HG03045 (cell line): ENCODE results near the gene TMEM255B.
"Not testable (repeated sequence)": the region's sequence is repeated elsewhere in the genome, so short reads cannot be mapped to it uniquely, and the experiment has no call there.

Experiments
- ATAC-seq: cut with Tn5 transposase; IDR thresholded peaks from one replicate; pipeline ENCODE4 v1.9.1; 2021; ENCODE audit warnings: mild to moderate bottlenecking, moderate library complexity; ENCODE audit not compliant: unreplicated experiment

The TMEM255B gene

DNA sequence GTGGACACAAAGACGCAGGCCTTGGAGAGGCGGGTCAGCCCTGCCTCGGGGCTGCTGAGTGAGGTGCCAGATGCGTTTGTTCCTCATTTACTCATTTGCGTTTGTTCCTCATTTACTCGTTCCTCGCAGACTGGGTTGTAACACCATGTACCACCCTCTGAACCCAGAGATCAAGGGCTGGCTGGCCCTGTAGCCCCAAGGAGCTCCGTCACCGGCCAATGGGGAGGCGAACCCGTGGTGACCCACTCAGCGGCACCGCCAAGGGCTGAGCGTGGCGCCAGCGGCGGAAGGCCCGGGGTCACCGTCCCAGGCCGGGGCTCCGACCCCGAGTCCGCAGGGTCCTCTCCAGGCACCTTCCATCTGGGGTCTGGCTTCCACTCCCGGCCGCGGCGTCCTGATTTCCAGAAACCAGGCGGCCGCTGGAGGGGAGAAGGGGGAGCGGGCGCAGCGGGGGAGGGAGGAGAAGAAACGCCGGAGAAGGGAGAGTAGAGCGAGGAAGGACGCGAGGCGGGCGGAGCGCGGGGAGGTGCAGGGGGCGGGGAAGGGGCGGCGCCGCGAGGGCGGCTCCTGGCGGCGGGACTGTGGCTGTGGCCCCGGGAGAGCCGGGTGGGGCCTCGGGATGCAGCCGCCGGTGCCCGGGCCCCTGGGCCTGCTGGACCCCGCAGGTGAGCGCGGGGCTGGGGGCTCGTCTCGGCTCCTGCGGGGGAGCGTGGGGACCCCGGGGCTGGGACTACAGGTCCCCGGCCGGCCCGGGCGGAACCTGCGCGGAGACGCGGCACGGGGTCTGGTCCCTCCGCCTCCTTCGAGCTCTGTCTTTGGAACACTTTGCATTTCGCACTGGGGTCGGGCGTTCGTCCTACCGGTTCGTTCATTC, at the start of gene TMEM255B:
Gene TMEM255B, plus strand, starts transcription at position 576 of the 874 bp plus-strand sequence. Its CDS starts 44 bp downstream, at position 620.
- ATAC-seq: peak; percentile 65

DNA sequence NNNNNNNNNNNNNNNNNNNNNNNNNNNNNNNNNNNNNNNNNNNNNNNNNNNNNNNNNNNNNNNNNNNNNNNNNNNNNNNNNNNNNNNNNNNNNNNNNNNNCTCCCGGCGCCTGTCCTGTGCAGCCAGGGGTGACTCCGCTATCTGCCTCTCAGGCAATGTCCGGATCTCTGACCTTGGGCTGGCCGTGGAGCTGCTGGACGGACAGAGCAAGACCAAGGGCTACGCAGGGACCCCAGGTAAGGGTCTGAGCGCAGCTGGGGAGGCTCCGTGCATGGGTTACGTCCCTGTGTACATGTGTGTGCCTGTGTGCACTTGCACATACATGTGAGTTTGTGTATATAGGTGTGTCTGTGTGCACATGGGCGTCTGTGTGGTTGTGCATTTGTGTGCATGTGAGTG, 36.1 kb upstream of the TMEM255B start:
- no peak for ATAC-seq

DNA sequence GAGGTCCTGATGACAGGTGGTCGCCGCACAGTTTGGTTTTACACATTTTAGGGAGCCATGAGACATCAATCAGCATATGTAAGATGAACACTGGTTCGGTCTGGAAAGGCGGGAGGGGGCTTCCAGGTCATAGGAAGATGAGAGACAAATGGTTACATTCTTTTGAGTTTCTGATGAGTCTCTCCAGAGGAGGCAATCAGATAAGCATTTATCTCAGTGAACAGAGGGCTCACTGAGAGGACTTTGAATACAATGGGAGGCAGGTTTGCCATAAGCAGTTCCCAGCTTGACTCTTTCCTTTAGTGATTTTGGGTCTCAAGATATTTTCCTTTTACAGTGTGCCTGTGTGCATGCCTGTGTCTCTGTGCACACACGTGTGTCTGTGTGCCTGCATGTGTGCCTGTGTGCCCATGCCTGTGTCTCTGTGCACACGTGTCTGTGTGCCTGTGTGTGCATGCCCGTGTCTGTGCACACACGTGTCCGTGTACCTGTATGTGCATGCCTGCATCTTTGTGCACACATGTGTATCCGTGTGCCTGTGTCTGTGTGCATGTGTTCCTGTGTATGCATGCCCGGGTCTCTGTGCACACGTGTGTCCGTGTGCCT, 35.5 kb upstream of the TMEM255B start:
- ATAC-seq: no peak

DNA sequence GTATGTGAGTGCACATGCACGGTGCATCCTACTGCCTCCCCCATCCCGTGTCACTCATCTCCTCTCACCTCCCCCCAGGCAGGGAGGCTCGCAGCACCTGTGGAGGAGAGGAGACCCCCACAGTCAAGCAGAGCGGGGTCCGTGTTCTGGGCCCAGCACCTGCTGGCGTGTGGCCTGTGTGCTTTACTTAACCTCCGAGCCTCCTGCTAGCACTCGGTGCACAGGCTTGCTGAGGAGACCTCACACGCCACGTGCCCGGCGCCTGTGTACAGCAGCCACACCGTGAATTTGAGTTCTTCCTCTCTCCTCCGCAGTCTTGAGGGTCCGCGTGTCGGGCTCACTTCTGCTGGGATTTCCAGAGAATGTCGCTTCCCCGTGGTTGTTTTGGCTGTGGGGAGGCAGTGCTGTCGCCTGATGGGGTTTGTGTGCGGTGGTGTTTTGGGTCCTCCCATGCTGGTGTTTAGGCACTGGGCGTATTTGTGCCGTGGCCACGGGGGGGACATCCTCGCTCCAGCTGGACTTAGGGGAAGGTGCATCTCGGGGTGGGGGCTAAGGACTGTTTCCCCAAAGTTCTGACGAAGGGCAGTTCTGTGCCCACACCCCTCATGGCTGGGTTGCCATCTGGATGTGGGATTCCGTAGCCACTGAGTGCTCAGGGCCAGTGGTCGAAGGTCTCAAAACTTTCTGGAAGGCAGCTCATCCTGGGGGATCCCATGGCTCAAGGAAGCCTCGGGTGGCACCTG, 34.8 kb upstream of the TMEM255B start:
- no peak for ATAC-seq

DNA sequence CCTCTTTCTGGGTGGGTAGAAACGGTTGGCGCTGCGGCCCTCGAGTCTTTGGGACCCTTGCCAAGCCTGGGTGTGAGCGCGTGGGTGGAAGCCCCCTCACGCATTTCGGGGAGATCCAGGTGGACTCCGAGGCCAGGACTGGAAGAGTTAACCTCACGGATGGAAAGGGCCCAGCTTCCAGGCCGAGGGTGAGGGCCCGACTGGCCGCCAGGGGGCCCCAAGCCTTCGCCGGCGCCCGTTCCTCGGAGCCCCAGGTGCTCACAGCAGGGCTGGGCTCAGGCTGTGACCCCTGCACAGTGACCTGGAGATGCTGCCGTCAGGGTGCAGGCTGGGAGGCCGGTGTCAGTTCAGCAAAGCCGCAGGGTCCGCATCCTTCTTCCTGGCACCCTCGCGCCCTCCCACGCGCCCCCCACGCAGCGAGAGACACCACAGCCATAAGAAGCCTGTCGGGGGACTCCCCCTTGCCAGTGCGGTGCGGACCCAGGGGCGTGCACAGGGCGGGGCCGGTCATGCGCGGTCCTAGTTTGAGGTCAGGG, 34.2 kb upstream of the TMEM255B start:
- no peak for ATAC-seq

DNA sequence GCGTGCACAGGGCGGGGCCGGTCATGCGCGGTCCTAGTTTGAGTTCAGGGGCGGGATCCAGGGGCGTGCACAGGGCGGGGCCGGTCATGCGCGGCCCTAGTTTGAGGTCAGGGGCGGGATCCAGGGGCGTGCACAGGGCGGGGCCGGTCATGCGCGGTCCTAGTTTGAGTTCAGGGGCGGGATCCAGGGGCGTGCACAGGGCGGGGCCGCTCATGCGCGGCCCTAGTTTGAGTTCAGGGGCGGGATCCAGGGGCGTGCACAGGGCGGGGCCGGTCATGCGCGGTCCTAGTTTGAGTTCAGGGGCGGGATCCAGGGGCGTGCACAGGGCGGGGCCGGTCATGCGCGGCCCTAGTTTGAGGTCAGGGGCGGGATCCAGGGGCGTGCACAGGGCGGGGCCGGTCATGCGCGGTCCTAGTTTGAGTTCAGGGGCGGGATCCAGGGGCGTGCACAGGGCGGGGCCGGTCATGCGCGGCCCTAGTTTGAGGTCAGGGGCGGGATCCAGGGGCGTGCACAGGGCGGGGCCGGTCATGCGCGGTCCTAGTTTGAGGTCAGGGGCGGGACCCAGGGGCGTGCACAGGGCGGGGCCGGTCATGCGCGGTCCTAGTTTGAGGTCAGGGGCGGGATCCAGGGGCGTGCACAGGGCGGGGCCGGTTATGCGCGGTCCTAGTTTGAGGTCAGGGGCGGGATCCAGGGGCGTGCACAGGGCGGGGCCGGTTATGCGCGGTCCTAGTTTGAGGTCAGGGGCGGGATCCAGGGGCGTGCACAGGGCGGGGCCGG, 33.5 kb upstream of the TMEM255B start:
- not testable (repeated sequence) for ATAC-seq

DNA sequence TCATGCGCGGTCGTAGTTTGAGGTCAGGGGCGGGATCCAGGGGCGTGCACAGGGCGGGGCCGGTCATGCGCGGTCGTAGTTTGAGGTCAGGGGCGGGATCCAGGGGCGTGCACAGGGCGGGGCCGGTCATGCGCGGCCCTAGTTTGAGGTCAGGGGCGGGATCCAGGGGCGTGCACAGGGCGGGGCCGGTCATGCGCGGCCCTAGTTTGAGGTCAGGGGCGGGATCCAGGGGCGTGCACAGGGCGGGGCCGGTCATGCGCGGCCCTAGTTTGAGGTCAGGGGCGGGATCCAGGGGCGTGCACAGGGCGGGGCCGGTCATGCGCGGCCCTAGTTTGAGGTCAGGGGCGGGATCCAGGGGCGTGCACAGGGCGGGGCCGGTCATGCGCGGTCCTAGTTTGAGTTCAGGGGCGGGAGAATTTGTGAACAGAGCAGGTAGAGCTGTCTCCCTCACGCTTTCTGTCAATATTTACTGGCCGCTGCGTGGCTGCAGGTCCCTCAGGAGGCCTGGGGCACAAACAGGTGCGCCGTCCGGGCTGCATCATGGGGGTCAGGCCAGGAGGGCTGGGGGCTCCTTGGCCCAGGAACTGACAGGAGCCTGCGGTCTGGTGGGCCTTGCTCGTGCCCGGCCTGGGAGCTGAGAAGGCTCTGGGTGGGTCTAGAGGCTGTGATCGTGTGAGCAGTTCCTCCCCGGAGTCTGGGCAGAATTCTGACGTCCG, 32.8 kb upstream of the TMEM255B start:
- not testable (repeated sequence) for ATAC-seq

DNA sequence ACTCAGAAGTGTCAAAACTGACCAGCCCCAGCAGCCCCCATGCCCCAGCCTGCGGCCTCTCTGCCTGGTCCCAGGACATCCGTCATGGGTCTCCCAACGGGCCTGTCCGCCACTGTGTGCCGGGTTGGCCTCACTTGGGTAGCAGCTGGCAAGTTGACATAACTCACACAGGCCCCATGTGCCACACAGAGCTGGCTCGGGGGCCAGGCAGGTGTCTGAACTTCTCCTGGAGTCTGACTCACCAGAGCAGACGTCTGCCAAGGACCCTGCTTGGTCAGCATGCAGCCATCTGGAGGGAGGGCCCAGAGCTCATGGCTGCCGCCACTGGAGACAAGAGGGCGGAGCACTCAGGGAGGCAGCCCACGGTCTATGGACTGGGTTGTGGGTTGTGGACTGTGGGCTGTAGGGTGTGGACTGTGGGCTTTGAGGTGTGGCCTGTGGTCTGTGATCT, 32.0 kb upstream of the TMEM255B start:
- ATAC-seq: no peak

DNA sequence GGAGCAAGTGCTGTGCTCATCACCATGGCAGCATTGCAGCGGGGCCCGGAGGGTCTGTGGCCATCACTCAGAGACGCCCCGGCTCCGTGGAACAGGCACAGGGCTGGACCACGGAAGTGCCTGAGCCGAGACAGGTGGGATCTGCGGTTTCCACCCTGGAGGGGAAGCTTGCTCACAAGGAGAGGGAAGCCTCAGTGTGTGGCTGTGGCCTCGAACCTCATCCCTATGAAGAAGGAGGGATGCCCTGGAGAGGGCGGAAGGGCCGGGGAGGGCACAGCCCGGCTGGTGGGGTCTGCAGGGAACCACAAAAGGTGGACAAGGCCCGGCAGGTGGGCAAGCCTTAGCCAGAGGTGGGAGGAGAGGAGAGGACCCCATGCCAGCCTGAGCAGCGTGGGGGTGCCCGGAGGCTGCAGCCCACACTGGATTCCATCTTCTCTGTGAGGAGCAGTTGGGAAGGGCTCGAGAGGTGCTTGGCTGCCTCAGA, 30.4 kb upstream of the TMEM255B start:
- no peak for ATAC-seq

DNA sequence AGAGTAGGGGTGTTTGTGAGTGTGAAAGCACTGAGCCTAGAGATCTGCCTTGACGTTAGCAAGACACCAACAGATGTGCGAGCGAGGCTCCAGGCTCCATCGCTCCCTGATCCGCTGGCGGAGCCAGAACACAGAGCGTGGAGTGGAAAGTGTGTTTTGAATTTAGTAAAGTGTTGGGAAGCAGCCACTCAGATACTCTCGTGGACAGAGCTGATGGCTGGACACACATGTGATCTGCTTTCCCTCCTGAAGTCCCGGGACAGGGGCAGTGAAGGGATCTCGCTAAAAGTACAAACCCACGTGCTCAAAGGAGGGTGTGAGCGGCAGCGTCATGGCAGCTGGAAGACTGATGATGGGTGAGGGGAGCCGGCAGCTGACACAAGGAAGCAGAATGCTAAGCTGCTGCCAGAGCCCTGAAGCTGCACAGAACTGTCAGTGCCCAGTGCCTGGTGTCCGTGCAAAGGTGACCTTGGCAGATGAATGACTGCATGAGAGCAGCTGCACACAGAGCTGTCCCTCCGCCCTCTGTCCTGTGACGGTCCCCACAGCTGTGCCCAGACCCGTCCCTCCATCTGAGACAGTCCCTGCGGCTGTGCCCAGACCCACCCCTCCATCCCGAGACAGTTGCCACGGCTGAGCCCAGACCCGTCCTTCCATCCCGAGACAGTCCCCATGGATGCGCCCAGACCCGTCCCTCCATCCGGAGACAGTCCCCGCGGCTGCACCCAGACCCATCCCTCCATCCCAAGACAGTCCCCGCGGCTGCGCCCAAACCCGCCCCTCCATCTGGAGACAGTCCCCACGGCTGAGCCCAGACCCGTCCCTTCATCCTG, 29.6 kb upstream of the TMEM255B start:
- no peak for ATAC-seq

DNA sequence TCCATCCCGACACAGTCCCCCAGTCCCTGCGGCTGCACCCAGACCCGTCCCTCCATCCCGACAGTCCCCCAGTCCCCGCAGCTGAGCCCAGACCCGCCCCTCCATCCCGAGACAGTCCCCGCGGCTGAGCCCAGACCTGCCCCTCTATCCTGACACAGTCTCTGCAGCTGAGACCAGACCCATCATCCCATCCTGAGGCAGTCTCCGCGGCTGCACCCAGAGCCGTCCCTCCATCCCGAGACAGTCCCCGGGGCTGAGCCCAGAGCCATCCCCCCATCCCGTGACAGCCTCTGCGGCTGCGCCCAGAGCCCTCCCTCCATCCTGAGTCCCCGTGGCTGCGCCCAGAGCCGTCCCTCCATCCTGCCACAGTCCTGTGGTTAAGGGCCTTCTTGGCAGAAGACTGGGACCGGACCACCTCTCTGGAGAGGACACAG, 28.8 kb upstream of the TMEM255B start:
- ATAC-seq: no peak

DNA sequence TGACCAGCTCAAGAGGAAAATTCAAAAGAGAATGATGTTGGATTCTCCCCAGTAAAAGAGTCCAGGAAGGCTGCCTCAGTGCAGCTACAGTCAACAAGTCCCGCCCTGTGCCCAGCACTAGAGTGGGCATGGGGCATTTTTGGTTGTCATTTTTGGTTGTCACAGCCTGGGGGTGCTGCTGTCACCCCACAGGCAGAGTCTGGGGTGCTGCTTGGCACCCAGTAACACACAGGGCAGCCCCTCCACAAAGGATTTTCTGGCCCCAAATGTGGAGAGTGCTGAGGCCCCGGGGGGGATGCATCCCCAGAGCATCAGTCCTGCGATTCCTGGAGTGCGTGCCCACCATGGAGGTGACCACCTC, 28.2 kb upstream of the TMEM255B start:
- ATAC-seq: no peak

DNA sequence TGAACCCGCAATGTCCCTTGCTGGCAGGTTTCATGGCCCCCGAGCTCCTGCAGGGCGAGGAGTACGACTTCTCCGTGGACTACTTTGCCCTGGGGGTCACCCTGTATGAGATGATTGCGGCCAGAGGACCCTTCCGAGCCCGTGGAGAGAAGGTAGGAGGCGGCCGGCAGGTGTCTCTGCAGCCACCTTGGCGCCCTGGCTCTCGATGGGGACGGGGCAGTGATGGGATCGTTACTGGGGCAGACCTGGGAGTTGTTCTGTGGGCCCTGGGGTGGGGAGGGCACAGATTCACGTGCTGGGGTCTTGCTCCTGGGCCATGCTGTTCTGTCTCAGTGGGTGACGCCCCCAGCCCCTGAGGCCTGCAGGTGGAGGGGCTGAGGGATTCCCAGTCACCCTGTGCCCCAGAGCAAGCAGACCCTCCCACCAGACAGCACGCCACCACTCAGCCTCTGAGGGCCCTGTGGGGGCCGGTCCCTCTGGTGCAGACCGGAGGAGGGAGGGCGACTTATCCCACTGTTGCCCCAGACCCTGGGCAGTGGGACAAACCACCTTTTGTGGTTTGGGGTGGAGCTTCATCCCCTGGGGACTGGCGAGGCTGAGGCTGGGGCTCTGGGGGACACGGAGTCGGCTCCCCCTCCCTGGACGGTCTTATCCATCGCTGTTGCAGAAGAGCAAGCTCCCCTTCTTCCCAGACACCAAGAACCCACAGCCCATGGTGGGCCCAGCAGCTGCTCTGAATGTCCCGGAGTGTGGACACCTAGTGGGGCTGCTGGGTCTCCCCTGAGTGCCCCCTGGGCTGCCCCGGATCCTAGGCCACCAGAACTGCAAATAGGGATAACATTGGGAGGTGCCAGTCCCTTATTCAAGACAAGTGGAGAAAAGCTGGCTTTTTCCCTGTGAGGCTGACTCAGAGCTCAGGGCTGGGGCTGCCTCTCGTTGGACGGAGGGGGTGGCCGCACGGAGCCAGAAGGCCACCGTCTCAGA, 27.5 kb upstream of the TMEM255B start:
- ATAC-seq: no peak

DNA sequence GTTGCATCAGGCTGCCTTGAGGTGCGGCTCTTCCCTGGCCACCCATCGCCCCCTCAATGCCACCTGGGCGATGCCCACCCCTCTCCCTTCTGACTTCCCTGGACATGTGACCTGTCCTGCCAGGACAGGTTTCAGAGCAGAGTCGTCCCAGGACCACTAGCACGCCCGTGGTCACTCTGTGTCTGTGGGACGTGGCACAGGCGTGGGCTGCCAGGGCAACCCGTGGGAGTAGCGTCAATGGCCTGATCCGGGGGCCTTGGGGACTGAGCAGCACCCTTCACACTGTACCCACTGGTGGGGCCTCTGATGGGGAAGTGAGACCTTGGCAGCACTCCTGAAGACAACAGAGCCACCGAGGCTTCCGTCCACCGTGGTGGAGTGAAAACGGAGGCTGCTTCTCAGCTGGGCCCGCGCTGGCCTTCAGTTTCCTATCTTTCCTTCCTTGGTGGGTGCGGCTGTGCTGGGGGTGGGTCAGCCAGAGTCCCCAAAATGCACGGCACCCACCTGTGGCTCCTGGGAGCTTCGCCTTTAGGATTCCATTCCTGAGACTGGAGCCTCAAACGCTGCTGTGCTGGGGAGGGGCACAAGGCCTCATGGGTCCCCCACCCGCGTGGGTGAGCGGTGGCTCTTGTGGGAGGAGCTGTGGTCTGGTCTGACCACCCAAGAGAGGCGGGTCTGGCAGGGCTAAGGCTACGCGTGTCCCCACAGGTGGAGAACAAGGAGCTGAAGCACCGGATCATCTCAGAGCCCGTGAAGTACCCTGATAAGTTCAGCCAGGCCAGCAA, 26.7 kb upstream of the TMEM255B start:
- no peak for ATAC-seq

DNA sequence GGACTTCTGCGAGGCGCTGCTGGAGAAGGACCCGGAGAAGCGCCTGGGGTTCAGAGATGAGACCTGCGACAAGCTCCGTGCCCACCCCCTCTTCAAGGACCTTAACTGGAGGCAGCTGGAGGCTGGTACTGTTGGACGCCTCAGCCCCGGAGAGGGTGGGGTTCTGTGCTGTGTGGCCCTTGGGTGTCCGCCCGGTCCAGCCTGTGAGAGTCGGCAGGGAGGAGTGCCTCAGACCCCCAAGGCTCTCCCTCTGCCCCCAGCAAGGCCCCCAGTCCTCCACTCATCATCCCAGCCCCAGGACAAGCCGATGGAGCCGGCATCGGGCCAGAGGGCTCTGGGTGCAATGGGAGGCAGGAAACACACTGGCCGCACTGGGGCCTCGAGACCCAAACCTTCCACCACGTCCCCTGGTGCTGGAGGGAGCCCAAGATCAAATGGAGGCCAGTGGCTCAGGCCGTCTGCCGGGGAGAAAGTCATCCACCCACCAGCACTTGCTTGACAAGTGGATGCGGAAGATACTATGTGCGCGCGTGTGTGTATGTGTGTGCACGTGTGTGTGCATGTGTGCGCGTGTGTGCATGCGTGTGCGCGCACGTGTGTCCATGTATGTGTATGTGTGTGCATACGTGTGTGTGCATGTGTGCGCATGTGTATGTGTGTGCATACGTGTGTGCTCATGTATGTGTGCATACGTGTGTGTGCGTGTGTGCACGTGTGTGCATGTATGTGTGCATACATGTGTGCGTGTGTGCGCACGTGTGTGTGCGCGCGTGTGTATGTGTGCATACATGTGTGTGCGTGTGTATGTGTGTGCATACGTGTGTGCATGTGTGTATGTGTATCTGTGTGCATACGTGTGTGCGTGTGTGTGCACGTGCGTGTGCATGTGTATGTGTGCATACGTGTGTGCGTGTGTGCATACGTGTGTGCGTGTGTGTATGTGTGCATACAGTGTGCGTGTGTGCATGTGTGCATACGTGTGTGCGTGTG, 25.8 kb upstream of the TMEM255B start:
- ATAC-seq: no peak
